Measurements from ENCODE around the gene SNCB.

The SNCB gene

GRCh38 chr5:176644294-176644693 is 14.0 kb upstream of the SNCB start:
- no peak for DNase-seq

GRCh38 chr5:176643491-176644219 is 13.3 kb upstream of the SNCB start:
- no peak for DNase-seq

GRCh38 chr5:176642675-176643490 is 12.5 kb upstream of the SNCB start:
- DNase-seq, result no peak

GRCh38 chr5:176640616-176641015 is 10.3 kb upstream of the SNCB start:
- DNase-seq, result no peak

GRCh38 chr5:176639981-176640380 is 9.6 kb upstream of the SNCB start:
- no peak for DNase-seq

- no peak for DNase-seq
These were observed 8.9 kb upstream of the SNCB start for GRCh38 chr5:176639208-176639607.

GRCh38 chr5:176638437-176638836 is 8.1 kb upstream of the SNCB start:
- DNase-seq, result no peak

- no peak for DNase-seq
These were observed 7.2 kb upstream of the SNCB start for GRCh38 chr5:176637556-176637955.

GRCh38 chr5:176636426-176636825 is 6.1 kb upstream of the SNCB start:
- DNase-seq, result no peak

- DNase-seq, result no peak
These were observed 3.3 kb upstream of the SNCB start for GRCh38 chr5:176633598-176633997.

GRCh38 chr5:176632745-176633144 is 2.4 kb upstream of the SNCB start:
- no peak for DNase-seq

GRCh38 chr5:176631383-176632200 is 1.3 kb upstream of the SNCB start:
- no peak for DNase-seq

- no peak for DNase-seq
These were observed 418 bp upstream of the SNCB start for GRCh38 chr5:176630681-176631222.

- DNase-seq, result no peak
These were observed 949 bp downstream of the SNCB start for GRCh38 chr5:176629317-176629852.

- DNase-seq, result no peak
These were observed 1.7 kb downstream of the SNCB start for GRCh38 chr5:176628406-176629228.

GRCh38 chr5:176627582-176627981 is 2.8 kb downstream of the SNCB start:
- DNase-seq, result no peak

GRCh38 chr5:176626876-176627236 is 3.5 kb downstream of the SNCB start:
- no peak for DNase-seq

GRCh38 chr5:176625966-176626875 is 4.1 kb downstream of the SNCB start:
- DNase-seq, result no peak

- DNase-seq, result no peak
These were observed 4.8 kb downstream of the SNCB start for GRCh38 chr5:176625512-176625911.

GRCh38 chr5:176624938-176625337 is 5.4 kb downstream of the SNCB start:
- no peak for DNase-seq

- DNase-seq, result no peak
These were observed 6.2 kb downstream of the SNCB start for GRCh38 chr5:176624142-176624541.

Measured in fibroblast of skin of right quadriceps (primary cell).